ENCODE measurements around the gene PTHLH.

Gene PTHLH
- 0 reads per million in 2 donors for total RNA-seq

- no peak for DNase-seq
These were observed at the start of gene PTHLH for GRCh38 chr12:27972721-27973120. PTHLH (minus strand) TSS chr12:27972733; CDS start chr12:27969494, 3,239 bp downstream.

DNA sequence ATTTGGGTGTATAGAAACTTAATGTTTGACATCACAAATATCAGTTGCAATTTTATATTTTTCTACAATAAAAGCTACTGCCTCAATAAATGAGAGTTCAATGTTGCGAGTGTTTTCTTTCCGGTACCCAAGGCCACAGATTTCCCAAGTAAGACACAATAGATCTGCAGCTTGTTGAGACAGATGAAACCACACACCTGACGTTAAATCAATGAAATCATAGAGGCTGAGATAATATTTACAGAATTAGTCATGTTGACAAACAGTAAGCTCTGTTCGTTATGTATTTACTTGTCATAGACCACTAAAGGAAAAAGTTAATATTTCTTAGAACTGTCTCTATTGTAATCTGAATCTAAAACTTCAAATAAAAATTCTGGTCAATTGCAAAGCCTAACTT is 49.2 kb upstream of the PTHLH start:
- DNase-seq: no peak

DNA sequence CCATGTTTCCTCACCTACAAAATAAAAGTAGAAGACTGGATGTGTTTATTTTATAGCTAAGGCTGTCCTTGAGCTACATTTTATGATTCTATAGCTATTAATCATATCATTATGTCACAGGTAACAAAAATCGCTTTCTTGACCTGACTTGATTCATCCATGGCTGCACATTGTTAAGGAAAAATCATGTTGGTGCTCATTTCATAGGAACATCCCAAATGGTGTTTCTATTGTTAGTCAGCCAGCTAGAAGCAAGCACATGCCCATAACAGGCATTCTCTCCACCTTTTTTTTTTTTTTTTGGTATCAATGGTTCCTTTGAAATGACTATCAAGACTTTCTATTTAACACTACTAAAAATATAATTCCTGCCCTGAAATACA is 45.3 kb upstream of the PTHLH start:
- DNase-seq: no peak

GRCh38 chr12:28017126-28017872 is 44.8 kb upstream of the PTHLH start:
- DNase-seq: no peak

DNA sequence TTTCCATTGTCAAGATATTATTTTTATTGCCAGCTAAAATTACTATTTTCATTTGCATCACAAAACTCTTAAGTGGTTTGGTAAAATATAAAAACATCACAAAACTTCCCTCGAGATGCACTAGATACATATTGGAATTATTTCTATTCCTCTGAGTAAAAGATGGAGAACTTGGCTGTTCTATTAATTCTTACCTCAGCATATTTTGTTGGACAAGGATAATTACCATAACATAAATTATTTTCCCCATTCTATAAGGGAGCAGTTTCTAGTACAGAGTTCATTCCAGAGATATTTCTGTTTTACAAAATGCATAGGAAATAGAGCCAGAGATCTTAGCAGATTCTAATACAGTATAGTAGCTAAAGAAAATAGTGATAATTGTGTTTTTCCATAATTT is 42.6 kb upstream of the PTHLH start:
- no peak for DNase-seq

- no peak for DNase-seq
These were observed 41.7 kb upstream of the PTHLH start for GRCh38 chr12:28014196-28014595.

GRCh38 chr12:28012333-28012918 is 39.9 kb upstream of the PTHLH start:
- DNase-seq: no peak

GRCh38 chr12:28010036-28010435 is 37.5 kb upstream of the PTHLH start:
- DNase-seq: no peak

GRCh38 chr12:27999970-28000369 is 27.4 kb upstream of the PTHLH start:
- no peak for DNase-seq

GRCh38 chr12:27999521-27999920 is 27.0 kb upstream of the PTHLH start:
- no peak for DNase-seq

GRCh38 chr12:27998658-27999057 is 26.1 kb upstream of the PTHLH start:
- no peak for DNase-seq

DNA sequence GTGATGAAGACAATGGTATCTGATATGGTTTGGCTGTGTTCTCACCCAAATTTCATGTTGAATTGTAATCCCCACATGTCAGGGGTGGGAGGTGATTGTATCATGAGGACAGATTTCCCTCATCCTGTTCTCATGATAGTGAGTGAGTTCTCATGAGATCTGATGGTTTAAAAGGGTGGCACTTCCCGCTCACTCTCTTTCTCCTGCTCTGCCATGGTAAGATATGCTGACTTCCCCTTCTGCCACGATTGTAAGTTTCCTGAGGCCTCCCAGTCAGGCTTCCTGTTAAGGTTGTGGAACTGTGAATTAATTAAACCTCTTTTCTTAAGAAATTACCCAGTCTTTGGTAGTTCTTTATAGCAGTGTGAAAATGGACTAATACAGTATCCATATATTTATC is 25.6 kb upstream of the PTHLH start:
- DNase-seq: no peak

GRCh38 chr12:27996761-27997160 is 24.2 kb upstream of the PTHLH start:
- no peak for DNase-seq

DNA sequence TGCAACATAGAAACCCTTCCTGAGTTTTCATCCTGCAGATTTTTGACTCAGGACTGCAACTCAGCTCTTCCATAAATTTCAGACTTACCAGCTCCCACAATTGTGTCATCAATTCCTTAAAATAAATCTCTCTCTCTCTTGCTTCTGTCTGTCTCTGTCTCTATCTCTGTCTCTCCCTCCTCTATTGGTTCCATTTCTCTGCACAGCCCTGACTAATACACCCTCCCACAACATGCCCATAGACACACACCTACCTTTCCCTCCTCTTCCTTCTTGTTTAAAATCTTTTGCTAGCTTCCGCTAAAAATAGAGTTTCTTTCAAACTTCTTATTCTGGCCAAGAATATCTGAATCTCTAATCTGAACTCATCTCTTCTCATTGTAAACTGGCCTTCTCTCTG is 22.9 kb upstream of the PTHLH start:
- DNase-seq: no peak

DNA sequence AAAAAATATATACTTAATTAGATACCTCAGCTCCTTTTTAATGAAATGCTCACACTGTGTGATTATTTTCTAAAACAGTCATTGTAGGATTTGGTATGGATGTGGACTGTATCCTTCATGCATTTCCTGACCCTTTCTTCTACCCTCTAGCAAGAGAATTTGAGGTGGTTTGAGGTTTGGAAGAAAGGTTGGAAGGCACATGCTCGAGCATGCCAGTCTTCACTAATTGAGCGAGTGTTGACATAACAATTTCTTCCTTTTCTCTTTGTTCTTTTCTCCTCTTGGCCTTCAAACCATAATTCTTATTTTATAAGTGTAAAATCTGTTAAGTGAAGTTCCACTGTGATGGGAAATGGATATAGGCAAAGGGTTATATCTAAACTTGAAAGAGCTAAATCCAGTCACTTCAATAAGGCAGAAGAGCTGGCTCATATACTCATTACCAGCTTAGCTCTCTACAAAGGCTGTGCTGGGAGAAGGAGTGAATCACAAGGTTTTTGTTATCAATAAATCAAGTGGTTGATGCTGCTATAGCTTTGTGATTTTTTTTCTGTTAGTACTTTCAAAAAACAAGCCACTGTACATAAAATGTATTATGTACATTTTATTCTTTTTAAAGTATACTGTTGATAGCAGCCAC is 16.2 kb upstream of the PTHLH start:
- DNase-seq: no peak

DNA sequence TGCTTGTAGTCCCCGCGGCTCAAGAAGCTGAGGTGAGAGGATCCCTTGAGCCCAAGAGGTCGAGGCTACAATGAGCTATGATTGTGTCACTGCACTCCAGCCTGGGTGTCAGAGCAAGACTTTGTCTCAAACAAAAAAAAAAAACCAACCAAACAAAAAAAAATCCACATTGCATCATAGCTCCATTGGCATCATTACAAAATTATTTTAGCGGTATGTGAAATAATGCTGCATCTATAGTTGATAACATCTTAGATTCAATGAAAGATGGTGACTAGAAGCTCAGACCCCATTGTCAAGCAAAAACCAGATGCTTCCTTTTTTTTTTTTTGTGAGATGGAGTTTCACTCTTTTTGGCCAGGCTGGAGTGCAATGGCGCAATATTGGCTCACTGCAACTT is 14.8 kb upstream of the PTHLH start:
- no peak for DNase-seq

DNA sequence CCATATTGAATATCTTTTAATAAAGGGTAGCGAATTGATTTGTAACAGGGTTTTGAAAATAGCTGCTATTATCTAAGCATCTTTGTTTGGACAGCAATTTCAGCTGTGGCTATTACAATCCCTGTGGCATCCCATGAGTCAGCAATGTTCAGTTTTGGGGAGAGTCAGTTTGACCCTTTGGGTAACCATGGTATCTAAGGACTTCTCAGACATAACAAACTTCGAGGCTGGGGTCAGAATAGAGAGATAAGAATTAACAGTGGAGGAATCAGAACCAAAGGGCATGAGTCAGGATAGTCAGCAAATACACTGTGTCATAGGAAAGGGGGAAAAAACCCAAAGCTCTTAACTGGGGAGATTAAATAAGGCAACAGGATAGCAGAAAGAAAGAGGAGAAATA is 11.7 kb upstream of the PTHLH start:
- DNase-seq: no peak

GRCh38 chr12:27982951-27983350 is 10.4 kb upstream of the PTHLH start:
- DNase-seq: no peak

GRCh38 chr12:27982385-27982784 is 9.9 kb upstream of the PTHLH start:
- DNase-seq: no peak

DNA sequence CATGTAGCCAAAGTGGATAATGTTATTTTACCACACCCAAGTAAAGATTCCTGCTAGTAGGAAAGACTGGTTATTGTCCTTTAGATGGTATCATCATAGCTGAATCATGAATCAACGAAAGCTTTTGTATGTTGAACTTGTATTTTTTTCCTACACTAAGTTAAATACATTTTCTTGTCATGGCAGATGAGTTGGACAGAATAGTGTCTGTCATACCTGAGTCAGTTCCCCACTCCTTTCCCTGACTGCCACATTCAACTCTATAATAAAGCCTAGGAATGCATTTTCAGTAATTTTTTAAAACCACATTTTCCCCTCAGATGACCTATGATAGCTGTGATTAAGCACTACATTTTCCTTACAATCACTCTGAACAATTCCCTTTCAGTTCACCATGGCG is 9.3 kb upstream of the PTHLH start:
- DNase-seq: no peak

GRCh38 chr12:27979145-27979544 is 6.6 kb upstream of the PTHLH start:
- DNase-seq: no peak

GRCh38 chr12:27975222-27976136 is 2.9 kb upstream of the PTHLH start:
- DNase-seq: no peak

GRCh38 chr12:27974735-27975221 is 2.2 kb upstream of the PTHLH start:
- DNase-seq: no peak
